Measurements from ENCODE around the gene CRYBA2. TPM values are rescaled to one million over a fixed set of nuclear protein-coding genes. Genes with fewer than 3 reads are reported as not detected.

The CRYBA2 gene
- total RNA-seq, 2 donors from 2014 or later = not detected

DNA sequence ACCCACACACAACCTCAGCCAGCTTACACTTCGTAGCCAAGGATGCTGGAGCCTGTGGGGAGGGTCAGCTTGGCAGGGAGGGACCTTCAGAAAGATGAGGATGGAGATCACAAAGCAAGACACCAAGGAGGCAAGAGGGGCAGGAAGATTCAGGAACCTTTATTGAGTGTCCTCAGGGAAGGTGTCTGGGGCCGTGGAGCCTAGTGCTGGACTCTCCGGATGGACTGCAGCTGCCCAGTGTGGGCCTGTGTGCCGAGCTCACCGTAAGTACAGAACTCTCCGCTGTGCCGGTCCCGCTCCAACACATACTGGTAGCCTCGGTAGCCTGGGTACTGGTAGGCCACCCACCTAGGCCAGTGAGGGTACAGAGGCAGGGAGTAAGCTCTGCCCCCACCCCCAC lies 3.2 kb downstream of the CRYBA2 start:
- no peak overlapping the region for H3K27ac Mint-ChIP-seq
- H3K9me3 Mint-ChIP-seq = no peaks in the 10 kb centered on the region
- no peak overlapping the region for H3K4me3 Mint-ChIP-seq
- no peaks in the 10 kb centered on the region for H3K36me3 Mint-ChIP-seq (ENCODE audit: insufficient read depth in 2 of 2)
- ATAC-seq (replicated peaks in 1 of 2) (no peak), DNase-seq (no peak)
- H3K4me1 Mint-ChIP-seq (ENCODE audit: low read depth) = no peaks in the 10 kb centered on the region
- H3K27me3 Mint-ChIP-seq (ENCODE audit: low read depth) = peaks cover 83% of the 10 kb centered on the region

DNA sequence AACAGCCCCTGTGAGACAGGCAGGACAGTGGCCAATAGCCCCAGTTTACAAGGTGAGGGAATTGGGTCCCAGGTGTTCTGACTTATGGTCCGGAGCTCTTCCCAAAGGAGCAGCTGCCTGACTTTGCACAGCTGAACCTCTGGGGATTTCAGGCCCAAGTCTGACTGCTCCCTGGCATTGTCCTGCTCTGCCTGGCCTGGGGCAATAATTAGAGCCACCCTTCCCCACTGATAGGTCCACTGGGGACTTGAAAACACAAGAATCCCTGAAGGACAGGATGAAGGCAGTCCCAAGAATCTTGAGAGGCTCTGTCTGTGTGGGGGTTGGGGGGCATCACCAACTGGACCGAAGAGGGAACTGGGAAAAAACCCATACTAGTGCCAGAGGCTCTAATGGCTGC lies 4.6 kb downstream of the CRYBA2 start:
- Mint-ChIP-seq H3K4me3 (no peak overlapping the region), H3K36me3 (ENCODE audit: insufficient read depth in 2 of 2) (no peaks in the 10 kb centered on the region), H3K27ac (no peak overlapping the region), H3K27me3 (ENCODE audit: low read depth) (peaks cover 79% of the 10 kb centered on the region), H3K9me3 (no peaks in the 10 kb centered on the region), H3K4me1 (ENCODE audit: low read depth) (peaks cover 6% of the 10 kb centered on the region)
- ATAC-seq (replicated peaks in 1 of 2) = no peak
- DNase-seq = no peak

DNA sequence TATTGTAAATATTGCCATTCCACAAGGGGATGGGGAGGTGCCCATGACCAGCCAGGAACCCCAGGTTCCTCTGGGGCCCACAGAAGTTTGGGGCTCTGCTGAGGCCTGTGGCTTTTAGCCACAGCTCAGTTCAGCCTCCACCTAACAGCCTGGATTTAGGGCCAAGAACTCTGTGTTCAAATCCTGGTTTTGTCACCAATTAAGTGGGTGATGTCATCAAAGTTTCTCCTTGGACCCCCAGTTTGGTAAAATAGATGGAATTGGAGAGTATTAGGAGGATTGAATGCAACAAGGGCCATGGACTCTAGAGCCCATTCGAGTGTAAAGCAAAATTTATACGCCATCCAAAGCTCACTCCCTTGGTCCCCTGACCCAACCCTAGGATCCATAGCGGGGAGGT lies 5.1 kb downstream of the CRYBA2 start:
- no peaks in the 10 kb centered on the region for H3K36me3 Mint-ChIP-seq (ENCODE audit: insufficient read depth in 2 of 2)
- H3K27me3 Mint-ChIP-seq (ENCODE audit: low read depth) = peaks cover 83% of the 10 kb centered on the region

DNA sequence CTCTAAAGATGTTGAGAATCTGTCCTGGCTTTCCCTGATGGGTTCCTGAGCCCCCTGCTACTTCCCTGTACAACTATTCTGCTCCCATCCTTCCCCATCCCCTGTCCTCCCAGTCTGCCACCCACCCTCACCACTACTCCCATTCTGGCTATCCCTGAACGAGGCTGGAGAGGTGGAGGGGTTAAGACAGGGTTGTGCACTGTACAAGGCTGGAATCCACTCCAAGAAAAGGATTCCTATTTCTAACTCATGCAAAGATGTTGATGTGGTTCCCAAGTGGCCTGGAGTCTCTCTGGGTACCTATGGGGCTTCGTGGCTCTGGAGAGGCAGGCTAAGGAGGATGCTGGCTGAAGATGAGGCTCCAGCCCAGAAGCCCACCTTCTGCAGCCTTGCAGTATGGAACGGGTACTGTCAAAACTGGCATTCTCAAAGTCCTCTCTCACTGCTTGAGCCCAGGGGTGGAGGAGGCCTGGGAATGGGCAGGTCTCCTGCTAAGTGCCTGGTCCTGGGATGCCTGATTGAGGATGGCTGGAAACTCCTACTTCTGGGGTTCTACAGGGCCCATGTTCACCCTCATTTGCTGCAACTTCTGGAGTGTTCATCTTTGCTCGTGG lies 7.0 kb downstream of the CRYBA2 start:
- no peak for DNase-seq
- Mint-ChIP-seq H3K4me3 (no peak overlapping the region), H3K27ac (no peak overlapping the region), H3K36me3 (ENCODE audit: insufficient read depth in 2 of 2) (no peaks in the 10 kb centered on the region), H3K9me3 (no peaks in the 10 kb centered on the region), H3K27me3 (ENCODE audit: low read depth) (peaks cover 88% of the 10 kb centered on the region), H3K4me1 (ENCODE audit: low read depth) (peaks cover 14% of the 10 kb centered on the region)
- ATAC-seq (replicated peaks in 1 of 2) = no peak

More for the DNA sequence above, 5.1 kb downstream of the CRYBA2 start:
- H3K4me1 Mint-ChIP-seq (ENCODE audit: low read depth) = peaks cover 10% of the 10 kb centered on the region
- no peaks in the 10 kb centered on the region for H3K9me3 Mint-ChIP-seq
- H3K4me3 Mint-ChIP-seq = no peak overlapping the region
- H3K27ac Mint-ChIP-seq = no peak overlapping the region
- DNase-seq (no peak), ATAC-seq (replicated peaks in 1 of 2) (no peak)

DNA sequence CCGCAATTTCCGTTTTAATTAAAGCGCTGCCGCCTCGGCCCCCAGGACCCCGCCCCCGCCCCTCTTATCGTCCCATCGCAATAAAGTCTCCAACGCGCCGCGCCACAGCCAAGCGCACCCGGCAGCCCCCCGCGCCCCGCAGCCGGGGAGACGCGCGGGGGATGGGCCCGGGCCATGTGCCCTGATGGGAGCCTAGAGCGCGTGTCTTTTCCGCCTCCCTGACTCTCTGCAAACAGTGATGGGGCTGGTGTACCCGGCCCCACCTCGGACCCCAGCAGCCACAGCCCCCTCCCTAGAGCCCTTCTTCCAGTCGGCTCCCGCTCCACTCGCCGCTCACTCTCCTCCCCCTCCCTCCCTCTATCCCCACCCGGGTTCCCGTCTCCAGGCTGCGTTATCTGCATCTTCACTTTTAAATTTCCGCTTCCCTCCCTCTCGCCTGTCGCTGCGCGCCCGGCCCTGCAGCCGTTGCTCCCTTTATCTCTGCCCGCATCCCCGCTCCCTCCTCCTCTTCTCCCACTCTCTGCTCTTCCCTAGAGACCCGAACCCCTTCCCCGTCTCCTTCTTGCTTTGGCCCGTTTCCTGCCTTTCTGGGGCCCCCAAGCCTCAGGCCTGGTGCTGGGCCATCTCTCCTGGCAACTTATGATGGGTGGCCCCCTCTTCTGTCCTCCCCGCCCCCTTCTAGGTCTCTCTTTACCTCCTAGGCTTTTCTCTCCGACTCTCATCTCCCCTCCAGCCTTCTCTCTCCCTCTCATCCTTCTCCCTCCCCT lies 7.7 kb downstream of the CRYBA2 start:
- Mint-ChIP-seq H3K9me3 (no peaks in the 10 kb centered on the region), H3K27me3 (ENCODE audit: low read depth) (peaks cover 87% of the 10 kb centered on the region), H3K27ac (no peak overlapping the region), H3K4me3 (peak overlapping the region in 1 of 2 donors; percentile 14), H3K36me3 (ENCODE audit: insufficient read depth in 2 of 2) (no peaks in the 10 kb centered on the region), H3K4me1 (ENCODE audit: low read depth) (peaks cover 20% of the 10 kb centered on the region)
- DNase-seq (no peak), ATAC-seq (replicated peaks in 1 of 2) (no peak)

DNA sequence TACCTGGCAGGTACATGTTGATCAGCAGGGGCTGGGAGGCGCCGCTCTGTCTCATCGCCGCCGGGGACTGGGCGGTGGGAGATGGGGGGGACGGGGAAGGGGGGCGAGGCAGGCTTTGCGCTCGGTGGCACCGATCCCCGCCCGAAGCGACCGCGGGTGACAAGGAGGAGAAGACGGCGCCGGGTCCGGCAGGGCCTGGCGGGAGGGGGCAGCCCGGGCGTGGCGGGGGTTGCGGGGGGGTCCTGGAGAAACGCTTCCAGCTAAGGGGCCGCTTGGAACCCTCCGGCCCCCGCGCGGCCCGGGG lies 8.2 kb downstream of the CRYBA2 start, which contains the start of gene FEV:
Gene FEV, minus strand, starts transcription at position 164 of the 304 bp plus-strand sequence. Its CDS starts 109 bp downstream, at position 55.
- peak within 1 kb of the TSS; percentile 15 to 43 for H3K4me3 Mint-ChIP-seq
- ATAC-seq (replicated peaks in 1 of 2) (no peak), DNase-seq (no peak)
- no peaks in the 10 kb centered on the region for H3K9me3 Mint-ChIP-seq
- peaks cover 86% of the 10 kb centered on the region for H3K27me3 Mint-ChIP-seq (ENCODE audit: low read depth)
- H3K4me1 Mint-ChIP-seq (ENCODE audit: low read depth) = peaks cover 24% of the 10 kb centered on the region
- no peaks in the 10 kb centered on the region for H3K36me3 Mint-ChIP-seq (ENCODE audit: insufficient read depth in 2 of 2)
- H3K27ac Mint-ChIP-seq = no peak within 1 kb of the TSS

DNA sequence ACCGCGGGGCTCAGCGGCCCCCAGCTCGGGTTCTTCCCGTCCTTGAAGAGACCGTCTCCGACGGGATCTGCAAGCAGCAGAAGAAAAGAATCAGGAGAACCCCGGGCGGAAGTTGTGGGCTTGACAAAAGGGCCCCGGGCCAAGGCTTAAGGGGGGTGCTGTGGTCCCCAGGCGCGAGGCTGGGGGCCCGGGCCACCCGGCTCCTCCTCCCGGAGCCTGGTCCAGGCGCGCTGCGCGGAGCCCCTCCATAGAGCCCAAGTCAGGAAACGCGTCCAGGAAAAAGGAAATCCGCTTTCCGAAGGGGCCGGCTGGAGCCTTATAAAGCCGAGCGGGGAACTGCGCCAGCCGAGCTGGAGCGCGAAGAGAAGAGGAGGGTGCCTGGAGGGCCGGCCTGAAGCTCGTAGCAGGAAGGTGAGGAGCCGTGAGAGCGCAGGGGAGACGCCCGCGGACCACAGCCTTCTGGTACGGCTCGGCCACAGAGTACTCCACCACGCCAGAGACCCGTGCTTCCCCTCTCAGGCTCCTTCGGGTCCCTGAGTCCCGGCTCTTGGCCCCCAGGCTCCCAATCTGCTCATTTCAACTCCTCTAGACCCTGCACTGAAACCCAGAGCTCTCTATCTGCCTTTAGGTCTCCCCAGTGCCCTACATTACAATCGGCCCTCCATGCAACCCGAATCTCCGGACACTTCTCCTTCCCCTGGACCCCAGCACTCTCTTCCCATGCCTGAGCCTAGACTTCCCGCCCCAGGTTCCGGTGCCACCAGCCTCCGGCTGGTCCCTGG lies 8.8 kb downstream of the CRYBA2 start:
- peak overlapping the region; percentile 15 to 43 for H3K4me3 Mint-ChIP-seq
- H3K36me3 Mint-ChIP-seq (ENCODE audit: insufficient read depth in 2 of 2) = no peaks in the 10 kb centered on the region
- DNase-seq = no peak
- H3K9me3 Mint-ChIP-seq = no peaks in the 10 kb centered on the region
- peaks cover 83% of the 10 kb centered on the region for H3K27me3 Mint-ChIP-seq (ENCODE audit: low read depth)
- no peak overlapping the region for H3K27ac Mint-ChIP-seq
- peaks cover 30% of the 10 kb centered on the region for H3K4me1 Mint-ChIP-seq (ENCODE audit: low read depth)
- ATAC-seq (replicated peaks in 1 of 2) = no peak

DNA sequence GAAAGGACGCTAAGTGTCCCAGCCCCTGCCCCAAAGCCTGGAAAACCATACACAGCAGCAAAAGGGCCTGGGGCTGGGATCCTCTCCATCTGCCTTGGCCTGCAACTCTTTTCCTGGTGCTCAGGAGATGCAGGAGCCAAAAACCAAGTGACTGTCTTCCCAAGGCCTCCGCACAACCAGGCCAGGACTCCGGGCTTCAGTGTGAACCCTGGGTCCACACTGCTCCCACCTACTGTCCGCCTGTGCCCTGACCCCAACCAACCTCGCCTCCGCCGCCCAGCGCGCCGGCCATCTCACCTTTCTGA lies 9.3 kb downstream of the CRYBA2 start:
- Mint-ChIP-seq H3K27me3 (ENCODE audit: low read depth) (peaks cover 77% of the 10 kb centered on the region), H3K4me3 (peak overlapping the region in 1 of 2 donors; percentile 27), H3K9me3 (no peaks in the 10 kb centered on the region), H3K27ac (no peak overlapping the region), H3K4me1 (ENCODE audit: low read depth) (peaks cover 31% of the 10 kb centered on the region), H3K36me3 (ENCODE audit: insufficient read depth in 2 of 2) (no peaks in the 10 kb centered on the region)
- ATAC-seq (replicated peaks in 1 of 2) (no peak), DNase-seq (no peak)

DNA sequence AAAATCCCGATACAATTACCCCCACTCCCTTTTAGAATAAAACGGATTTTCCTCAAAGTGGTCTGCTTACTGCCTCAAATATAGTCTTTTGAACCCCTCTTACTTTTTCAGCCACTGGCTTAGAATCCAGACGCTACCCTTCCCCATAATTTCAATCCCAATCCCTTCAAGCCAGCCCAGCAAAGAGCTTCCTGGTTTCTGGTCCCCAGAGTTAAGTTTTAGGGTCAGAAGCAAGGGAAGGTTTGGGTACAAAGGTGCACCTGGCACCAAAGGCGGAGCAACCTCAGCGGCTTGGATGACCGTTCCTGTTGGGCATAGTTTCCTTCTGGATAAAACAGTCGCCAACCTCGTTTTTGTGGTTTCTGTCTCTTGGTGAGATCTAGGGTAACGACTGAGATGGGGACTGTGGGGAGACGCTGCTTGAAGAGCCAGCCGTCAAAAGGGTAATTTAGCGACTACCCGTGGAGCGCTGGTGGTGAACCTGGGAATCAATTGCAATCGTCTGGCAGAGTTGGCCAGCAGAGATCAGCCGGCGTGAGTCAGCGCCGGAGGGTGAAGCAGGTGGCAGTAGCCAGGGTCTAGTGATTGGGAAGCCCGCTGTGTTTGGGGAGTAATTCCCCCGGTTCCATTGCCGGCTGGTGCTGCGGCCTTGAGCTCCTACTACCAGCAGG lies 9.8 kb downstream of the CRYBA2 start:
- H3K9me3 Mint-ChIP-seq = no peaks in the 10 kb centered on the region
- no peak overlapping the region for H3K4me3 Mint-ChIP-seq
- no peak overlapping the region for H3K27ac Mint-ChIP-seq
- H3K36me3 Mint-ChIP-seq (ENCODE audit: insufficient read depth in 2 of 2) = no peaks in the 10 kb centered on the region
- H3K27me3 Mint-ChIP-seq (ENCODE audit: low read depth) = peaks cover 73% of the 10 kb centered on the region
- H3K4me1 Mint-ChIP-seq (ENCODE audit: low read depth) = peaks cover 31% of the 10 kb centered on the region
- DNase-seq (no peak), ATAC-seq (replicated peaks in 1 of 2) (no peak)

DNA sequence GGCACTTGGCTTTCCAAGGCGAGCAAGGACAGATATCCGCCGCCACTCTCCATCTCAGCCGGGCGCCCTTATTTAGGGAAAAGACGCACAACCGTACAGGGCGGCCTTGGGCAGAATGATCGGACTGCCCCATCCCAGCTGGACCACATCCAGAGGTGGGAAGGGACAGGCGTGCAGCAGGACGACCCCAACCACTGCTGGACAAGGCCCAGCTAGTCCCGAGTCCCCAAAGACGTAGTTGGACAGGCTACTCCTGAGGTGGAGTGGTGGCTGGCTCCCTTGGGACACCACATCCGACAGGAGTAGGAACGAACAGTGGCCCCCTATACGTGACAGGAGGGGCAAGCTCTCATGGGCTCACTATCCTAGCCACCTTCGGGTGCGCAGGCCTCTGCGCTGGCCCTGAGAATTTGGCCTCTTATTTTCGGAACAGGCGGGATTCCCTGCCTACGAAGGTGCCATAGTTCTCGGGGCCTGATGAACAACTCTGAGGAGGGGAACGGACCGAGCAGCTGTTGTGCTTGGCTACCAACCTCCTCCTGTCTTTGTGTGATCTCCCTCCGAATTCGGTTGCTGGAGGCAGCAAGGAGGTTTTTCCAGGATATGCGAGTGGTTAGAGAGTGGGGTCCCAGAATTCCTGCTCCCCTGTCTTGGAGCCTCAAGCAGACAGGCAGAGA lies 10.5 kb downstream of the CRYBA2 start:
- Mint-ChIP-seq H3K27me3 (ENCODE audit: low read depth) (peaks cover 72% of the 10 kb centered on the region), H3K9me3 (no peaks in the 10 kb centered on the region), H3K4me3 (peak overlapping the region; percentile 70 to 72), H3K4me1 (ENCODE audit: low read depth) (peaks cover 31% of the 10 kb centered on the region), H3K36me3 (ENCODE audit: insufficient read depth in 2 of 2) (no peaks in the 10 kb centered on the region), H3K27ac (no peak overlapping the region)
- DNase-seq = no peak
- no peak for ATAC-seq (replicated peaks in 1 of 2)

DNA sequence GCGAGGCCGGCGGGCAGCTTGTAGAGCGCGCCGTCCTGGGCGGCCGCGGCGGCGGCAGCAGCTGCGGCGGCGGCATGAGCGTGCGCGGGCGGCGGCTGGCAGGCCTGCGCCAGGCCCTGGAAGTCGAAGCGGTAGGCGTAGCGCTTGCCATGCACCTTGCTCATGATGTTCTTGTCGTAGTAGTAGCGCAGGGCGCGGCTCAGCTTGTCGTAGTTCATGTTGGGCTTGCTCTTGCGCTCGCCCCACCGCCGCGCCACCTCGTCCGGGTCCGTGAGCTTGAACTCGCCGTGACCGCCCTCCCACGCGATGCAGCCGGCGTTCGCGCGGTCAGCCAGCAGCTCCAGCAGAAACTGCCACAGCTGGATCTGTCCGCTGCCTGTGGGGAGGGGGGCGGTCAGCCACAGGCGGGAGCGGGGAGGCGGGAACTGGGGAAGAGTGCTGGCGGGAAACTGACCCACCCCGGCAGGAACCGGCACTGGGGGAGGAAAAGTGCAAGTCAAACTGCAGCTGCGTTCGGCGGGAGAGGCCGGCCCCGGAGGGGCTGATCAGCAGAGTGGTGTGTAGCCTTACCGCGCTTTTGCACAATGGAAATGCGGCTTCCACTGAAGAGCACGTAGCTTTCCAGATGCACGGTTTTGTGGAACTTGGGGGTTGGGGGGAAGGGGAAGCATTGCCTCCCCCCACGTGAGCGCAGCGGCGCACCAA lies 11.2 kb downstream of the CRYBA2 start:
- Mint-ChIP-seq H3K9me3 (no peaks in the 10 kb centered on the region), H3K36me3 (ENCODE audit: insufficient read depth in 2 of 2) (no peaks in the 10 kb centered on the region), H3K27ac (no peak overlapping the region), H3K4me1 (ENCODE audit: low read depth) (peaks cover 31% of the 10 kb centered on the region), H3K4me3 (peak overlapping the region; percentile 70 to 72), H3K27me3 (ENCODE audit: low read depth) (peaks cover 71% of the 10 kb centered on the region)
- peak in 1 of 2 donors; percentile 49 for DNase-seq
- peak; percentile 35 to 36 for ATAC-seq (replicated peaks in 1 of 2)

DNA sequence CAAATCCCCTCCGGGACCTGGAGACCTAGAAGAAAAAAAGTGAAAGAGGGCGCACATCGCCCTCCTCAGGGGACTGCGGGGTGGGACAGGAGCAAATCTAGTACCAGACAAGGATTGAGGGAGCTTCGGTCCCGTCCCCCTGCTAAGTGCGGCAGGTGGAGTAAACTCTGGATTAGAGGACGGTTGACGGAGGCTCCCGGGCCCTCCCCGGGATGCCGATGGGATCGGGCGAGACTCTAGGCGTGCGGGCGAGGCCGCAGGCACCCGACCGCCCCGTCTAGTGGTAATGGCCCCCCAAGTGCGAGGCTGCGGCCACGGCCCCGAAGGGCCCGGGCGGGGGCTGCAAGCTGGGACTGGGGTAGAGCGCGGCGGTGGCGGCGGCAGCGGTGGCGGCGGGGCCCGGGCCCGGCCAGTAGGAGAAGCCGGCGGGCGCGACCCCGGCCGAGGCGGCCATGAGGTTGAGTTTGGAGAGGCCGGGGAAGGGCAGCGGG lies 11.8 kb downstream of the CRYBA2 start:
- peaks cover 71% of the 10 kb centered on the region for H3K27me3 Mint-ChIP-seq (ENCODE audit: low read depth)
- H3K4me1 Mint-ChIP-seq (ENCODE audit: low read depth) = peaks cover 31% of the 10 kb centered on the region
- H3K9me3 Mint-ChIP-seq = no peaks in the 10 kb centered on the region
- no peaks in the 10 kb centered on the region for H3K36me3 Mint-ChIP-seq (ENCODE audit: insufficient read depth in 2 of 2)
- peak; percentile 3 to 10 for ATAC-seq (replicated peaks in 1 of 2)
- peak overlapping the region; percentile 71 to 86 for H3K4me3 Mint-ChIP-seq
- no peak for DNase-seq
- H3K27ac Mint-ChIP-seq = peak overlapping the region; percentile 43

Measured in activated T-cell treated with anti-CD3 and anti-CD28 coated beads, Interleukin-2, amount 50 U/mL, for 72 hours (primary cell).